T-helper 1 cell (primary cell): Measurements from ENCODE around the gene TUBB6.

Experiments
- DNase-seq, 5 donors: peaks; one replicate each; pipeline ENCODE4 v3.0.0-alpha.2; 2012 to 2020

TUBB6 gene

DNA sequence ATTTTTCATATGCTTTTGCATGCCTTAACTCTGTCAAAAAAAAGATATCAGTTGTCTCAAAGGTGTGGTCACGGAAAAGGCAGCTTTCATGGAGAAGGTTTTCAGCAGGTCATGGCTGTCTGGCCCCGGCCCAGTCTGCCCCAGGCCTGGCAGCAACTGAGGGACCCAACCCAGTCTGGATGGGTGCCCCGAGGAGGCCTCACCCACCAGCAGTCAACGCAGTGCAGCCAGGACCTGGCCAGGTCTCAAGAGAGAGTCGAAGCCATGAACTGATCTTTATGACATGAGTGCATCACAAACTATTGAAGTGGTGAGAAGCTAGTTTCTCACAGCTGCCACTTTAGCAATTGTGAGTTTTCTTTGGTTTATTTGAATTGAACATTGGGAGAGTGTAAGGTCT lies 7.9 kb downstream of the TUBB6 start:
- DNase-seq = no peak

DNA sequence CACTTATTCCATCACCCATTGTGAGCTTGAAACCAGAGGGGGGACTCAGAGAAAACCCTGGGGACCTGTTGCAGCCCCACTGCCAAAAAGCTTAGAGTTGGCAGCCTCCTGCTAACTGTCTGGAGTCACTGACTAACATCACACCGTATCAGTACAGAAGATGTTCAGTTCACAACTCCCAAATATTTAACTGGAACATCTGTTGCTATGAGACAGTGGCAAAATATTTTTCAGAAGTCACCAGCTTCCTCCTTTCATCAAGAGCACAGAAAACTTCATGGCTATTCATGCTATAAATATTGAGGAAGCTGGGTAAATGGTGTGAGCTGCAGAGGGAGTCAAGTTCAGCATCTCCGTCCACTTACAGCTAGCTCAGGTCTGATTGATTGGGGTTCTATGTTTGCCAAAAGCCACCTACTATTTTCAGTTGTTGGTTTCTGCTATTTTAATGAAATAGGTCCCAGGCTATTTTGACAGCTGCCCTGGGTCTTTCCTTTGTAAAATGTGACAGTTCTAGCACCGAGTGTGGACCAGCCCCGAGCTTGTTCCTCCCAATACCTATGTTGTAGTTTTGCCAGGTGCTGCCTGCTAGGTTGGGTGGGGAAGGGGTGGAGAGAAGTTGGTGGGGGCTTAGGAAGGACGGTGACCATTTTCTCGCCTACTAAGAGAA lies 9.8 kb downstream of the TUBB6 start:
- no peak for DNase-seq

DNA sequence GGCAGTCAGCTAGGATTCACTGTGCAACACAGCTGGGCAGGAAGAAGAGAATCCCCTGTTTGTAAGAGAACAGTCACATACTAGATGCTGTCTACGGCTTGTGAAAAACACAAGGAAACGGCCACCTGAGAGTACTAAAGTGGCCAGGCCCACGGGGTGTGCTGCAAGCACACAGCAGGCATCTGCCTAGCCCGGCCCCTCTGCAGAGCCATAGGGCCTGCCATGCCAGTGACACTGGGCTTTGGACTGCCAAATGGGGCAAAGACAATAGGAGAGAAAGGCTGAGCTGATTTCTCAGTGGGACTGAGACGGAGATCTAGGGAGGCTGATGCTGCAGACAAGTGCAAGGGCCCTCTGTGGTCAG lies 10.3 kb downstream of the TUBB6 start:
- no peak for DNase-seq

DNA sequence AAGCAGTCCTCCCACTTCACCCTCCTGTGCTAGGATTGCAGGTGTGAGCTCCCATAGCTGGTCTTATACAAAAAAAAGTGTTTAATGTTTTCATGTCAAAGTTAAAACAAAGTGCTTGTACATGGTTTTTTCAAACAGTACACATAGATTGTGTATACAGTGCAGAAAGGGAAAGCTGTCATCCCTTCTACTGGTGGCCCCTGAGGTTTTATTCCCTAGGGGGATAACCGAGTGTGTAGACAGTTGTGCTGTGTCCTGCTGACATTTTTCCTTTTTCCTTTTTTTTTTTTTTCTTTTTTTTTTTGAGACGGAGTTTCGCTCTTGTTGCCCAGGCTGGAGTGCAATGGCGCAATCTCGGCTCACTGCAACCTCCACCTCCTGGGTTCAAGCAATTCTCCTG lies 10.8 kb downstream of the TUBB6 start:
- DNase-seq = no peak

DNA sequence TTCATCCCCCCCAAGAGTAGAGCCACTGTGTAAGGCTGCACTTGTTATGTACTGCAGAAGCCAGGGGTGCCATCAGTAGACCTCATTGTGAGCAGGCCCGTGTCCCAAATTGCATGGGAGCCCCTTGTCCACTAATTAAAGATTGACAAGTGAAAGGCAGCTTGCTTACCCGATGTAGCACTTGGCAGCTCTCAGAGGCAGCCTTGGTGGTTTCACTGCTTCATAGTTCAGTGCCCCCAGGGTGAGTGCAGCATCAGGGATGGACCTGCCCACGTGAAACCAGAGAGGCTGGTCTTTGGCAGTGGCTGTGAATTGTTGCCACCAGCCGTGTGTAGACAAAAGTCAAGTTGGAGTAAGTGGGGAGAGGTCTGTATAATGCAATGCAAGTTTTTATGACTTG lies 13.3 kb downstream of the TUBB6 start:
- no peak for DNase-seq

DNA sequence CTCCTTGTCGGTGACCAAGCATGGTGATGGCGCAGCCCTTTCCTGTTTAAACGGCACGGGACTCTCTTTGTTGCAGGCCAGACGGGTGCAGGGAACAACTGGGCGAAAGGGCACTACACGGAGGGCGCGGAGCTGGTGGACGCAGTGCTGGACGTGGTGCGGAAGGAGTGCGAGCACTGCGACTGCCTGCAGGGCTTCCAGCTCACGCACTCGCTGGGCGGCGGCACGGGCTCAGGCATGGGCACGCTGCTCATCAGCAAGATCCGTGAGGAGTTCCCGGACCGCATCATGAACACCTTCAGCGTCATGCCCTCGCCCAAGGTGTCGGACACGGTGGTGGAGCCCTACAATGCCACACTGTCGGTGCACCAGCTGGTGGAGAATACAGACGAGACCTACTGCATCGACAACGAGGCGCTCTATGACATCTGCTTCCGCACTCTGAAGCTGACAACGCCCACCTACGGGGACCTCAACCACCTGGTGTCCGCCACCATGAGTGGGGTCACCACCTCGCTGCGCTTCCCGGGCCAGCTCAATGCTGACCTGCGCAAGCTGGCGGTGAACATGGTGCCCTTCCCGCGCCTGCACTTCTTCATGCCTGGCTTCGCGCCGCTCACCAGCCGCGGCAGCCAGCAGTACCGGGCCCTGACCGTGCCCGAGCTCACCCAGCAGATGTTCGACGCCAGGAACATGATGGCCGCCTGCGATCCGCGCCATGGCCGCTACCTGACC lies 17.1 kb downstream of the TUBB6 start:
- DNase-seq = no peak

DNA sequence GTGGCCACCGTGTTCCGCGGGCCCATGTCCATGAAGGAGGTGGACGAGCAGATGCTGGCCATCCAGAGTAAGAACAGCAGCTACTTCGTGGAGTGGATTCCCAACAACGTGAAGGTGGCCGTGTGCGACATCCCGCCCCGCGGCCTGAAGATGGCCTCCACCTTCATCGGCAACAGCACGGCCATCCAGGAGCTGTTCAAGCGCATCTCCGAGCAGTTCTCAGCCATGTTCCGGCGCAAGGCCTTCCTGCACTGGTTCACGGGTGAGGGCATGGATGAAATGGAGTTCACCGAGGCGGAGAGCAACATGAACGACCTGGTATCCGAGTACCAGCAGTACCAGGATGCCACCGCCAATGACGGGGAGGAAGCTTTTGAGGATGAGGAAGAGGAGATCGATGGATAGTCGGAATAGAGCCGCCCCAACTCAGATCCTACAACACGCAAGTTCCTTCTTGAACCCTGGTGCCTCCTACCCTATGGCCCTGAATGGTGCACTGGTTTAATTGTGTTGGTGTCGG lies 17.7 kb downstream of the TUBB6 start:
- no peak for DNase-seq

DNA sequence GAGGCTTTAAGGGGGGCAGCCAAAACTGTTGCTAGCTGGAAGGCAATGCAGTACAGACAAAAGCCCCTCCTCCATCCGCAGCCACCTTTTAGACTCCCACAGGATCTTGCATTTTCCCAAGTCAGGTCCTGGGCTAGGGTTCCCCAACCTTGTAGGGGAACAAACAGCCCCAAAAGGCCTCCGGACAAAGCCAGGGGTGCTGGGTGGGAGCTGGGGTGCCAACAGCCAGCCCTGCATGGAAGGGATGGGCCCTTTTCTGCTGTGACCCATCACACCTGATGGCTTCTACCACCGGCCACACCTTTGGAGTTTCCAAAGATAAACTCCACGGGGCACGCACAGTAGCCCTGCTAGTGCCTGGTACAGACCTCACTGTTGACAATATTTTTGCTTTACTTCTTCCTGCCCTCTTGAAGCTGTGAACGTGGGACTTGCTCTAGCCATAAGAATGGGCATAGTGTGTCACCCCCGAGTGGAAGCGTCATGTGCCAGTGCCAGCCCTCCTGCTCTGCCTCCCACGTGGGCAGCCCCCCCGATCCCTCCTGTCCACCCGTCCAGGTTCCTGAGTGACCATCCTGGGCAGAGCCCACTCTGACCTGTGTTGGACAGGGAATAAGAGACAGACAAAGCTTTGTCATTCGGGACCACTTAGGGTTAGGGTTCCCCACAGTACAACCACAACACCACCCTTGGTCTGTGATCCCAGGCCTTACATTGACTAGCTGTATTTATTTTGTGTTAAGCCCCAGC lies 18.8 kb downstream of the TUBB6 start:
- no peak for DNase-seq

DNA sequence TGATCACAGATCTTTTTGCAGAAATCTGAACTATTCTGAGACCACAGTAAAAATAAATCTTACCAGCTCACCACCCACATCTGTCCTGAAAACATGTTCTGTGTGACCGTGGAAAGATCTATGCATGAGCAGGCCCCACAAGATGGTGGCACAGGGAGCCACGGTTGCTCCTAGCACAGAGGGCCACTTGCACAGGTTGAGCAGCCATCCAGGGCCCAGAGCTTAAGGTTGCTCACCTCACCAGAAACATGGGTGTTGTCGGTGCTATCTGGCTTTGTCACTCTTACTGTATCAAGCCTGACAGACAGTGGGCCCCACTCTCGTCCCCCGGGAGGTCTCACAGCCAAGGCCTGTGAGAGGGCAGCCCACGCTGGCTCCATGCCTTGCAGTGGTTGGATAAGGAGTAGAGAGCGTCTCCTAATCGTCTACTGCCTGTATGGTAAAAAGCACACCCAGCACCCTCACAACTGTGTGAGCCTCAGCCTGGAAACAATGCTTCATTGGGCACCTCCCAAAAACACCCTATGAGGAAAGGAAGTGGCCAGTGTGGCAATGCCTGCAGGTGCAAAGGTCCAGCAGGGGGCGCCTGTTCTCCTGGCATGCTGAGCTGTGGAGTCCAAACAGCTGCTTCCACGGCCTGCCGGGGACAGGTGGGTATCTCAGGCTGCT lies 19.6 kb downstream of the TUBB6 start:
- DNase-seq = peak; percentile 26 to 64 (median 53)

DNA sequence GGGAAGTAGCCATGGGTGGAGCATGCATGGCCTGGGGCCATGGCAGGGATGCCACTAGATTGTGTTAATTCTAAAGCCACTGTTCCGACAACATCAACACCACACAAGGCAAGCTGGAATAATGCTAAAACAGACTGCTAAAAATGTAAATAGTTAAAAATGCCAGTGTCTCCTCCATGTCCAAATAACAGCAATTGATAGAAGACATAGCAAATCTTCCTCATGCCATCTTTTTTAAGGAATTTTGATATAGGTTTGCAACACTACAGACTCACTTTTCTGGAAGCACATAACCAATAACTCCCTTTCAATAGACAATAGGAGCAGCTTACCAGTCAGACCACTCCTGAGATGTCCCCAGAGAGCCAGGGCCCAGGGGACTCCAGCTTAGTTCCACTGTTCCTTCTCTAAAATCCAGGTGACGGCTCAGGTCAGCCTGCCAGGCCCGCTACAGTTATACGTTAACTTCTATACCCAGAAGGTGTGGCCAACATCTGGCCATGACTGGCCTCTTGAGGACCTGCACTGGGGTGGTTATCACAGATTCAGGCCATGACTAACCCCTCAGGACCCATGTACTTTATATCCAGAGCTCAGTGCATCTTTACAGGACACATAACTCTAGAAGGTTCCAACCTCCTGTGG lies 20.3 kb downstream of the TUBB6 start:
- DNase-seq = no peak

DNA sequence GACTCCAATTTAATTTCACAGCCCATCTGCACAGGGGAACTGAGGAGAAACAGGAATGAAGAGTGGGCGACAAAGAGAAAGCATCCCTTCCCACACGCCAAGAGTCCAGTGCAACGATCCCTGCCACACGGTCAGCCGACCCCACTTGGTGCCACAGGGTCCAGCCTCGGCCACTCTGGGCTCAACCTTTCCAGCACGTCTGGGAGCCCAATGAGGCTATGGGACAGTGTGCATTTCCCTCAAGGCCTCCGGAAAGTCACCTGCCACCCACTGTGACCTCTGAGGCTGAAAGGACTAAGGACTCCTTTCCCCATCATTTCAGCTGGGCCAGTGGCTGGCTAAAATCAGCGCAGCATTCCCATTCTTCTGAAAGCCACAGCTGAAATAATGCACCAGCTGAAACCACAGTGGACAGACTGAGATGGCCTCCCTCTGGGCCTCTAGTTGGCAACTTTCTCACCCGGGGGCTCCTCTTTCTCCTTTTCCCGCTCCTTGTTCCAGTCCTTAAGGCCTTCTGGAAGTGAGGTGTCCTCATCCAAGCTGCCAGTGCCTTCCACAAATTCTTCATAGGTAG lies 21.2 kb downstream of the TUBB6 start:
- DNase-seq = no peak

DNA sequence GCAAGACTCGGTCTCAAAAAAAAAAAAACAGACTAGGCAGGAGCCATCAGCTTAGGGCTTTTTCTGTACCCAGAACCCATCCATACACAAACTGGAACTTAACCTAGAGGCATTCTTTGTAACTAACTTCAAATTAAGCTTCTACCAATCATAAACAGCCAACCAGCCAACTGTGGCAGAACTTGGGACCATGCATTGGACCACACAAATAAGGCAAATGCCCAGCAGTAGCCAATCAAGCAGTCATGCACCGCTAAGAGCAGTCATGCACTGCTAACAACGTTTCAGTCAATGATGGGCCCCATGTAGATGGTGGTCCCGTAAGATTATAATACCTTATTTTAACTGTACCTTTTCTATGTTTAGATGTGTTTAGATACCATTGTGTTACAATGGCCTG lies 22.7 kb downstream of the TUBB6 start:
- DNase-seq = no peak

DNA sequence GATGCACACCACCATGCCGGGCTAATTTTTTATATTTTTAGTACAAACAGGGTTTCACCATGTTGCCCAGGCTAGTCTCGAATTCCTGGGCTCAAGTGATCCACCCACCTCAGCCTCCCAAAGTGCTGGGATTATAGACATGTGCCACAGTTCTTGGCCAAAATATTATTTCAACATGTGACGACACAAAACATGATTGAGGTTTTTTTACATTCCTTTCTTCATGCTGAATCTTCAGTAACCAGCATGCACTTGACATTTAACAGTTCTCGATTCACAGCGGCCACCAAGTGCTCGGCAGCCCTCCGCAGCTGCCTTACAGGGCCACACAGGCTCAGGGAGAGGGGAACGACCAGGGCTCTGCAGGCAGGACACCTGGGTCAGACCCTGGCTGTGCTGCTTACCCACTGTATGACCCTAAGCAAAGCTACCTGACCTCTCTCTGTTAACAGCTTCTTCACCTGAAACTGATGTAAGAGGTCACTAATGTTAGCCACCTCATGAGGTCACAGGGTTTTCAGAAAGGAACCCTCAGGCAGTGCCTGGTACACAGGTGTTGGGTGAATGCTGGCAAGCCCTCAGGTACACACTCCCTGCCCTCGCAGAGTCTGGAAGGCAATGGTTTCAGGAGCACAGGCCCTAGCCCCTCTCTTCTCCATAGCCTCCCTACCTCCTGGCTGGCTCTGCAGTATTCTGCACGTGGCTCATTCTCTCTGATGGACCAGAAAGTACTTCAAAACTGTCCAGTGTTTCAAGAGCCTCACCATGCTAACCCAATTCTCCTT lies 25.7 kb downstream of the TUBB6 start:
- DNase-seq = no peak

DNA sequence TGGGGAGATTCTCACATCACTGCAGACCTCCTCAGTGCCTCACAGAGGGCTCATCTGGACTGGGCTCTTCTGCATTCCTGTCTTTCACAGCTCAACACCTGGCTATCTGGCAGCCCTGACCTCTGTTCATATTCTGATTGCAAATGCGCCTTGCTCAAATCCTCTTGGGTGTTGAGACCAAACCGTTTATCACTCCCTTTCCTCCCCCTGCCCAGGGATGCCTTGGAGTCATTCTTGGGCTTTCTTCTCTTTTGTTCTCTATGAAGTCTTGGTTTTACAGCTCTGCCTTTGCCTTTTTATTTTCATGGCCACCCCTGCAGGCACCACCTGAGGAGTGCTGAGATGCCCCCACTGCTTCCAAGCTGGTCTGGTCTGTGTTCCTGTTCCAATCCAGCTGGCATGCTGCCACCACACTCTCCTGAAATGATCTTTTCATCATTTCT lies 26.3 kb downstream of the TUBB6 start:
- no peak for DNase-seq

DNA sequence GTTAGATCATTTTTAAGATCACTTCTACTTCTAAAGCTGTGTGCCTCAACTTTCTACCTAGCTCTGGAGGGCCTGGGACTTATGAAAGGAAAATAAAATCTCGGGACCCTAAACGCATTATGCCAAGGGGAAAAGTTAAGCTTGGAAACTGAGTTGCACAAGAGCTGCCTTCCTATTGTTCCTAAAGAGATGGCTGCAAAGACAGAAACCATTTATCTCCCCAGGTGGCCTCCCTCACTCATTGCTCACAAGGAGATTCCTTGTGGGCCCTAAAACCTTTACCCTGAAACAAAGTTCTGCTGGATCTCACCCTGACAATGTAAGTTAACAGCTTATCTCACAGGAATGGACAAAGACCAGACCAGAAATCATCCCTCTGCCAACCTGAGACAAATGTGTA lies 26.8 kb downstream of the TUBB6 start:
- no peak for DNase-seq

DNA sequence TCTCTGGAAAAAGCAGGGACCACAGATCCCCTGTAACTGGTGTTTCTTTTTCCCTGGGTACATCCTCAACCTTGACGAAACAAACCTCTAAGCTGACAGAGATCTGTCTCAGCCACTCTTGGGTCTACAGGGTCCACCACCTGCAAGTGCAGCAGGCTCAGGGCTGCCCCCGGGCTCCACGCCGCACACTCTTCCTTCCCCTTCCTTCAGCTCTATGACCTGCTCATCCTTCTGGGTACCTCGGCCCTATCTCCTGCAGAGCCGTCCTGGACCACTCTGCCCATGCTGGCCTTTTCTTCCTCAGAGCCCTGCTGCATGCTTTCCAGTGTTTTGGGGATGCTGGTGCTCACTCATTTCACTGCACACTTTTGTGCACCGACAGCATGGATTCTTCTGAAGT lies 27.5 kb downstream of the TUBB6 start:
- no peak for DNase-seq

DNA sequence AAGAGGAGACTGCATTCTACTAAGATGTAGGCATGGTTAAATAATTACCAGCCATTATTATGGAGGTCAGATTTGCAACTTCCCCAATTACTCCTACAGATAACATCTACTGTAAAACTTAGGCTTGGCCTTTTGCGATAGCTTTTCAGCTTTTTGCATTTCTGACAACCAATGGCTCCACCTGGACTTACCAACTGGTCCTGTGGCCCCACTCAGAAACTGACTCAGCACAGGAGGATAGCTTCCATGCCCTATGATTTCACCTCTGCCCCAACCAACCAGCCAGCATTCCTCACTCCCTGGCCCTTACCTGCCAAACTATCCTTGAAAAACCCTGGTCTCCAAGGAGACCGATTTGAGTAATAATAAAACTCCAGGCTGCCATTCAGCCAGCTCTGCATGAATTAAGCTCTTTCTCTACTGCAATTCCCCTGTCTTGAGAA lies 28.2 kb downstream of the TUBB6 start:
- no peak for DNase-seq

DNA sequence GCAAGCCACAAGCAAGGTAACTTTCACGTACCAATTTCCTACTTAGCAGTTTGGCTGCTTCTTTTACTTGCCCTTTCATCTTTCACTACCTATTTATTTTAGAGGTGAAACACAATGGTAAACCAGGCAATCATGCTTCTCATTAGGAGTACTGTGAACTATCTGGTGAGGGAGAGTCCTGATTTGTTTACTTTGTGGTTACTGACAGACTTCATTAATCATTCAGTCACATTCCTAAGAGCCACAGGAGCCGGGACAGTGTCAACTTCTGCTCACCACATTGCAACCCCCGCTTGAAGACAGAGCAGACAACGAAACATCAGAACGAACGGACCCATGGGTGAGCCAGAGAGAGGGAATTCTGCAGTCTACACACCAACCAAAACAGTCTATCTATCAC lies 28.8 kb downstream of the TUBB6 start:
- no peak for DNase-seq

DNA sequence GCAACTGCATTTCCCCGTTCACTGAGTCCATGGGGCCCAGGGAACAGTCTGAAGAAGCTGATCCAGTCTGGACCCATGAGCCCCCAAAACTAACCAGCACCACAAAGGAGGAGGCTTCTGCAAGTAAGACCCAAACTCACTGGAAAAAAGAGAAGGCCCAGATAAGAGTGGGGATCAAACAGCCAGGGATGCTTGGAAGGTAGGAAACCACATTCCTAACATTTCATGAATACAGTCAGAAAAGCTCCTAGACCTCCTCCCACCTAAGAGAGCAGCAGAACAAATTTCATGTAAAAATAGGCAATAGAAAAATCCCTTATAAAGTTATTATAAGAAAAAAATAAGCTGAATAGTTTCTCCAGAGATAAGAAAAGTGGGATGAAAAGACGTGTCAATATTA lies 30.3 kb downstream of the TUBB6 start:
- no peak for DNase-seq

DNA sequence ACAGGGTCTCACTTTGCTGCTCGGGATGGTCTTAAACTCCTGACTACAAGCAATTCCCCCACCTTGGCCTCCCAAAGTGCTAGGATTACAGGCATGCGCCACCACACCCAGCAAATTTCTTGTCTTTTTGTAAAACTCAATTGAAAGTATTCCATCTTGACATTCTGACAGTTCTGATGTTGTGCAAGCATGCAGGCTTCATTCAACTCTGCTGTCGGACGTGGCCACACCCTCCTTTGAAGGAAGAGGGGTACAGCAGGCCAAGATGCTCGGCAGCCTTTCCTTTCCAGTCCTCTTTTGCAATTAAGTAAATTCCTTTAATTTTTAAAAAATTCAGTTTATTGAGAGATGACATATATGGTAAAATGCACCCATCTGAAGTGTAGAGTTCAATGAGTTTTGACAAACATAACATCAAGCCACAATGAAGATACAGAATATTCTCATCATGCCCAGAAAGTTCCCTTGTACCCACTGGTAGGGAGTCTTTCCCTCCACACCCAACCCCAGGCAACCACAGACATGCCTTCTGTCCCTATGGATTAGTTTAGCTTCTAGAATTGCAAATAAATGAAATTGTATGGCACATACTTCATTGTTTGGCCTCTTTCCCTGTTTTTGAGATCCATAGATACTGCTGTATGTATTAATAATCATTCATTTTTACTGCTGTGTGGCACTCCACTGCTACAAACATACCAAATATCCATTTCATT lies 33.1 kb downstream of the TUBB6 start:
- DNase-seq = no peak

DNA sequence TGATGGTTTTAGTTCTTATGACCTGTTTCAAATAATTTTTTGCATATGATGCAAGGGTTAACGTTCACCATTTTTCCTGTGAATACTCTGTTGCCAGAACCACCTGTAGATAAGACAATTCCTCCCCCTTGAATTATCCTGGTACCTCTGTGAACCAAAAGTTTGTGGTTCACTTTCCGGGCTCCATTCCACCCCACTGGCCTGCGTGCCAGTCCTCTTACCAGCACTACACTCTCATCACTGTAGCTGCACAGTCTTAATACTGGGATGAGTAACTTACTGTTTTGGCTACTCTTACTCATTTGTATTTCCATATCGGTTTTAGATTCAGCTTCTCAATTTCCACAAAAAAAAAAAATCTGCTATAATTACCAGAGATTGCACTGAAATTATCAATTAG lies 34.6 kb downstream of the TUBB6 start:
- DNase-seq = no peak
